ENCODE measurements around the gene ARID5A.

DNA sequence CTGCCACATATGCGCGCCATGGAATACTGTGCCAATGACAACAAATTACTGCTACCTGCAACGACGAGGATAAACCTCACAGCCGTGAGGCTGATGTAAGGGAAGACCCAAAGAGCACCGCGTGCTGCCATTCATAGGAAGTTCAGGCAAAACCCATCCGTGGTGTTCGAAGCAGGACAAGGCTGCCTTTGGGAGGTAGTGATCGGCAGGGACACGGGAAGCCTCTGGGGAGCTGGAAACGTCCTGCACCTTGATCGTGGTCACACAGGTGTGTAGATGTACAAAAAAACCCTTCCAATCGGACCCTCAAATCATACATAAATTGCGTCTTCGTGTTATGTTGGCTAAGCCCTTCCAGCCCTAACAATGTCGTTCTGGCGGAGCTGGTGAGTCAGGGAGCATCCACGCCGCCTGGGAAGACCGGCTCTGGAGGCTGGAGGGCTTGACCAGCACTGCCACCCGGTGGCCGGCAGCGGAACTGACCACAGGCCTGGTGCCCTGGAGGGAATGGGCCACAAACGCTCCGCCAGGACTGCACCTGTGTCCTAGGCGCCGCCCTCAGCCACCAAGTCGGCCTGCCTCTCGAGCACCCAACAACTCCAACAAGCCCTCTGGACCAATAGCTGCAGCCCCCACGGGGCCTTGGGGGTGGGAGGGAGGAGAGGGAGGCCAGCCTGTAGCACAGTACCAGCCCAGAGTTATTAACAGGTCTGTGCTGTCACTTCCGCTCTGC, 27.3 kb upstream of the ARID5A start:
- TF ChIP-seq POLR2A (IDR thresholded peaks at IDR 0.05) (no peak), CTCF (IDR thresholded peaks at IDR 0.05) (peak; percentile 97 to 99 (median 98))

Measured in right lobe of liver (tissue), 4 donors.